Activated T-cell treated with anti-CD3 and anti-CD28 coated beads for 24 hours (primary cell): ENCODE data around the gene C1QTNF8.

Experiments
- DNase-seq: peaks from one replicate; pipeline ENCODE4 v3.0.0-alpha.2; 2020; ENCODE audit warnings: low read depth

The C1QTNF8 gene

GRCh38 chr16:1108299-1109252, 12.5 kb upstream of the C1QTNF8 start:
- DNase-seq = no peak

- DNase-seq = no peak
These were observed 11.7 kb upstream of the C1QTNF8 start for GRCh38 chr16:1107731-1108130.

GRCh38 chr16:1107141-1107540, 11.1 kb upstream of the C1QTNF8 start:
- DNase-seq = no peak

- no peak for DNase-seq
These were observed 10.6 kb upstream of the C1QTNF8 start for GRCh38 chr16:1106659-1107058.

GRCh38 chr16:1105888-1106620, 10.0 kb upstream of the C1QTNF8 start:
- DNase-seq = peak; percentile 26

- no peak for DNase-seq
These were observed 7.6 kb upstream of the C1QTNF8 start for GRCh38 chr16:1103636-1103980.

GRCh38 chr16:1102921-1103635, 7.0 kb upstream of the C1QTNF8 start:
- DNase-seq = peak; percentile 54

- DNase-seq = no peak
These were observed 6.3 kb upstream of the C1QTNF8 start for GRCh38 chr16:1102333-1102700.

GRCh38 chr16:1101573-1102332, 5.7 kb upstream of the C1QTNF8 start:
- no peak for DNase-seq

GRCh38 chr16:1101133-1101532, 5.1 kb upstream of the C1QTNF8 start:
- no peak for DNase-seq

- DNase-seq = no peak
These were observed 4.2 kb upstream of the C1QTNF8 start for GRCh38 chr16:1100084-1100800.

GRCh38 chr16:1099189-1100083, 3.4 kb upstream of the C1QTNF8 start:
- DNase-seq = no peak

GRCh38 chr16:1098266-1098991, 2.4 kb upstream of the C1QTNF8 start:
- no peak for DNase-seq

- DNase-seq = no peak
These were observed 1.8 kb upstream of the C1QTNF8 start for GRCh38 chr16:1097800-1098199.

GRCh38 chr16:1097156-1097555, 1.1 kb upstream of the C1QTNF8 start:
- no peak for DNase-seq

- no peak for DNase-seq
These were observed 435 bp downstream of the C1QTNF8 start for GRCh38 chr16:1095450-1096168.

GRCh38 chr16:1094601-1095449, 1.2 kb downstream of the C1QTNF8 start:
- DNase-seq = no peak

- DNase-seq = no peak
These were observed 1.9 kb downstream of the C1QTNF8 start for GRCh38 chr16:1094124-1094479.
